Measurements from ENCODE around the gene ABCB6.

- TF ChIP-seq CTCF (conservative IDR thresholded peaks at IDR 0.05; ENCODE audit: low read depth, low read length) (no peak), EZH2 (IDR thresholded peaks at IDR 0.05; ENCODE audit: low read length, unreplicated experiment) (no peak), EZH2phosphoT487 (IDR thresholded peaks at IDR 0.05; ENCODE audit: borderline replicate concordance, low read length) (no peak)
Measured at GRCh38 chr2:219207884-219208740, 10.6 kb downstream of the ABCB6 start.
